Gastrocnemius medialis (tissue), 4 donors: ENCODE data around the gene SLC6A1.

ENCODE experiments used
- CTCF ChIP-seq, 5 experiments: fragments of 450-650 bp in 3 of 5; fragments of 200-600 bp in 2 of 5; sonication (generic) in 2 of 5; IDR thresholded peaks in 4 of 5; conservative IDR thresholded peaks in 1 of 5; 1 replicate in 4 of 5; 2 replicates in 1 of 5; pipeline ENCODE4 v1.5.1; 2016 to 2019; ENCODE audit warnings: antibody characterized with exemption in 5 of 5, mild to moderate bottlenecking in 3 of 5, moderate library complexity in 3 of 5
- POLR2A ChIP-seq, 2 donors: fragments of 450-650 bp; IDR thresholded peaks; one replicate each; pipeline ENCODE4 v1.6.1; 2017; ENCODE audit warnings: antibody characterized with exemption in 2 of 2, mild to moderate bottlenecking in 2 of 2, moderate library complexity in 2 of 2

GRCh38 chr3:10988001-10988665 lies 4.4 kb upstream of the SLC6A1 start:
- TF ChIP-seq POLR2A (IDR thresholded peaks at IDR 0.05), result no peak
- no peak for TF ChIP-seq CTCF (IDR thresholded peaks at IDR 0.05 in 4 of 5, conservative IDR thresholded peaks at IDR 0.05 in 1 of 5)
